Ishikawa (cell line): ENCODE measurements around the gene DMD.

Source experiments
- CEBPB ChIP-seq: IDR thresholded peaks from 2 replicates; pipeline ENCODE4 v1.6.1; 2012
- EGR1 ChIP-seq: IDR thresholded peaks from 2 replicates; pipeline ENCODE4 v1.6.1; 2012
- EP300 ChIP-seq: IDR thresholded peaks from 2 replicates; pipeline ENCODE4 v1.6.1; 2012; ENCODE audit warnings: borderline replicate concordance
- FOXM1 ChIP-seq: IDR thresholded peaks from 2 replicates; pipeline ENCODE4 v1.6.1; 2012; ENCODE audit warnings: low read depth, borderline replicate concordance
- RAD21 ChIP-seq: IDR thresholded peaks from 2 replicates; pipeline ENCODE4 v1.6.1; 2012; ENCODE audit warnings: low read depth
- REST ChIP-seq: IDR thresholded peaks from 2 replicates; pipeline ENCODE4 v1.6.1; 2012; ENCODE audit warnings: low read depth, mild to moderate bottlenecking
- TAF1 ChIP-seq: IDR thresholded peaks from 2 replicates; pipeline ENCODE4 v1.6.1; 2012; ENCODE audit warnings: low read depth, mild to moderate bottlenecking
- TCF12 ChIP-seq: IDR thresholded peaks from 2 replicates; pipeline ENCODE4 v1.6.1; 2012; ENCODE audit warnings: low read depth
- TEAD4 ChIP-seq: IDR thresholded peaks from 2 replicates; pipeline ENCODE4 v1.6.1; 2012
- YY1 ChIP-seq: IDR thresholded peaks from 2 replicates; pipeline ENCODE4 v1.6.1; 2012; ENCODE audit warnings: low read depth
- ZBTB7A ChIP-seq: IDR thresholded peaks from 2 replicates; pipeline ENCODE4 v1.6.1; 2012; ENCODE audit warnings: low read depth
- TF ChIP-seq, protein P1 (sequence below): IDR thresholded peaks from 2 replicates; pipeline ENCODE4 v1.6.1; 2012

GRCh38 chrX:31523884-31524536 is 1687.3 kb downstream of the DMD start:
- TF ChIP-seq TAF1, result no peak
- TF ChIP-seq, protein P1, sequence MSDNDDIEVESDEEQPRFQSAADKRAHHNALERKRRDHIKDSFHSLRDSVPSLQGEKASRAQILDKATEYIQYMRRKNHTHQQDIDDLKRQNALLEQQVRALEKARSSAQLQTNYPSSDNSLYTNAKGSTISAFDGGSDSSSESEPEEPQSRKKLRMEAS, result no peak
- no peak for TF ChIP-seq YY1
- TF ChIP-seq TCF12, result no peak
- TF ChIP-seq EP300, result no peak
- TF ChIP-seq RAD21, result no peak
- TF ChIP-seq REST, result no peak
- TF ChIP-seq CEBPB, result no peak
- no peak for TF ChIP-seq FOXM1
- TF ChIP-seq ZBTB7A, result no peak
- TF ChIP-seq EGR1, result no peak
- no peak for TF ChIP-seq TEAD4
